ENCODE measurements around the gene ARSI.

Gene ARSI

DNA sequence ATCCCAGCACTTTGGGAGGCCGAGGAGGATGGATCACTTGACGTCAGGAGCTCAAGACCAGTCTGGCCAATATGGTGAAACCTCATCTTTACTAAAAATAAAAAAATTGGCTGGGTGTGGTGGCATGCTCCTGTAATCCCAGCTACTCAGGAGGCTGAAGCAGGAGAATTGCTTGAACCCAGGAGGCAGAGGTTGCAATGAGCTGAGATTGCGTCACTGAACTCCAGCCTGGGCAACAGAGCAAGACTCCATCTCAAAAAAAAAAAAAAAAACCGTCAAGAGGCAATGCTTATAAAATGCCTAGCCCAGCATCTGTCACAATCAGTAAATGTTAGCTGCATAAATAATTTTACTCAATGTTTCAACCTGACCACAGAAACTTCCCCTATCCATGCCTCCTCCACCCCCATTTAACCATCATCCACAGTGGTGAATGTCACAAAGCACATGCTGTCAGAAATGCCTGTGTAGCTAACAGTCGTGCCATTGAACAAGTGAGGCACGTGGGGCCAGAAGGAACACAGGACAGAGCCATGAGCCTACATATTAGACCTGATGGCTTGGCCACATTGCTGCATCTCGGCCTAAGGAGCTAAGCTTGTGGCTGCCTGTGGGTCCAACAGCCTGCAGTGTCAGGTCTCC is 38.0 kb upstream of the ARSI start:
- Histone ChIP-seq H3K9ac (ENCODE audit: low read depth, low read length) (no peak overlapping the region), H3K9me3 (ENCODE audit: insufficient read depth, low read depth, low read length) (no peaks in the 10 kb centered on the region), H3K27ac (ENCODE audit: low read length) (no peak overlapping the region), H3K27me3 (ENCODE audit: insufficient read depth, low read length) (no peaks in the 10 kb centered on the region), H3K4me3 (ENCODE audit: low read length) (no peak overlapping the region), H3K36me3 (ENCODE audit: insufficient read depth, low read depth, low read length) (no peaks in the 10 kb centered on the region), H3K4me1 (ENCODE audit: insufficient read depth, low read length) (no peaks in the 10 kb centered on the region)

DNA sequence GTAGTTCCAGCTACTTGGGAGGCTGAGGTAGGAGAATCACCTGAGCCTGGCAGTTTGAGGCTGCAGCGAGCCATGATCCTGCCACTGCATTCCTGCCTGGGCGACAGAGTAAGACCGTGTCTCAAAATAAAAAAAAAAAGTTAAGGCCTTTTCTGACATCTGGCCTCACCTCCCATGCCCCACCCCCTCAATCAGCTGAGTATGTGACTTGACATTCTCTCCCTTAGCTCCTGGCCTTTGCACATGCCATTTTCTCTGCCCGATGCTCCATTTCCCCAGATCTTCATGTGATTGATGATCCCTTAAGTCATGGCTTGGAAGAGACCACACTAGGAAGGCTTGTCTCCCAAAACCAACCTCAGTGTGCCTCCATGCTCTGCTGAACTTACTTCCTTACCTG is 37.1 kb upstream of the ARSI start:
- Histone ChIP-seq H3K27ac (ENCODE audit: low read length) (no peak overlapping the region), H3K9me3 (ENCODE audit: insufficient read depth, low read depth, low read length) (no peaks in the 10 kb centered on the region), H3K4me1 (ENCODE audit: insufficient read depth, low read length) (no peaks in the 10 kb centered on the region), H3K9ac (ENCODE audit: low read depth, low read length) (no peak overlapping the region), H3K27me3 (ENCODE audit: insufficient read depth, low read length) (no peaks in the 10 kb centered on the region), H3K4me3 (ENCODE audit: low read length) (no peak overlapping the region), H3K36me3 (ENCODE audit: insufficient read depth, low read depth, low read length) (no peaks in the 10 kb centered on the region)

GRCh38 chr5:150339165-150339564 is 36.5 kb upstream of the ARSI start:
- H3K36me3 ChIP-seq (ENCODE audit: insufficient read depth, low read depth, low read length): no peaks in the 10 kb centered on the region
- no peak overlapping the region for H3K27ac ChIP-seq (ENCODE audit: low read length)
- H3K4me1 ChIP-seq (ENCODE audit: insufficient read depth, low read length): no peaks in the 10 kb centered on the region
- H3K27me3 ChIP-seq (ENCODE audit: insufficient read depth, low read length): no peaks in the 10 kb centered on the region
- no peak overlapping the region for H3K9ac ChIP-seq (ENCODE audit: low read depth, low read length)
- no peaks in the 10 kb centered on the region for H3K9me3 ChIP-seq (ENCODE audit: insufficient read depth, low read depth, low read length)
- no peak overlapping the region for H3K4me3 ChIP-seq (ENCODE audit: low read length)

GRCh38 chr5:150338546-150338945 is 35.8 kb upstream of the ARSI start:
- Histone ChIP-seq H3K4me1 (ENCODE audit: insufficient read depth, low read length) (no peaks in the 10 kb centered on the region), H3K4me3 (ENCODE audit: low read length) (no peak overlapping the region), H3K27ac (ENCODE audit: low read length) (no peak overlapping the region), H3K27me3 (ENCODE audit: insufficient read depth, low read length) (no peaks in the 10 kb centered on the region), H3K9ac (ENCODE audit: low read depth, low read length) (no peak overlapping the region), H3K9me3 (ENCODE audit: insufficient read depth, low read depth, low read length) (no peaks in the 10 kb centered on the region), H3K36me3 (ENCODE audit: insufficient read depth, low read depth, low read length) (no peaks in the 10 kb centered on the region)

GRCh38 chr5:150335778-150336177 is 33.1 kb upstream of the ARSI start:
- Histone ChIP-seq H3K36me3 (ENCODE audit: insufficient read depth, low read depth, low read length) (no peaks in the 10 kb centered on the region), H3K9ac (ENCODE audit: low read depth, low read length) (no peak overlapping the region), H3K4me1 (ENCODE audit: insufficient read depth, low read length) (no peaks in the 10 kb centered on the region), H3K27me3 (ENCODE audit: insufficient read depth, low read length) (no peaks in the 10 kb centered on the region), H3K9me3 (ENCODE audit: insufficient read depth, low read depth, low read length) (no peaks in the 10 kb centered on the region), H3K4me3 (ENCODE audit: low read length) (no peak overlapping the region), H3K27ac (ENCODE audit: low read length) (no peak overlapping the region)

DNA sequence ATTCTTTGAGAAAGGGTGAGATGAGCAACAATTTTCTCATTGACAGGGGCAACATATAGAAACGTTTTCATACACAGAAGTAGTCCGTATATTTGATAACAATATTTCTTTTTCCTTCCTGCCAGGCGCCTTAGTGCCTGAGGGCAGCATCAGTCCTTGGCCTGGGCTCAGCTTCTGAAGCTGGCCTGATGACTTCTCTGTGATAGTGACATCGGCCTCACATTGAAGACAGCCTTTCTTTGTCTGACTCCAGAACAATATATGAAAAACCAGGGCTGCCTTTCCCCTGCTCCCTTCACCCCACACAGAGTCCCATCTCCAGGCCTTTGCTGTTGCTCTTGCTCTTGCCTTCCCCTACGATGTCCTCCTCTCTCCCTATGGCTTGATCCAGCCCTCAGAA is 30.7 kb upstream of the ARSI start:
- Histone ChIP-seq H3K4me3 (ENCODE audit: low read length) (no peak overlapping the region), H3K4me1 (ENCODE audit: insufficient read depth, low read length) (no peaks in the 10 kb centered on the region), H3K36me3 (ENCODE audit: insufficient read depth, low read depth, low read length) (no peaks in the 10 kb centered on the region), H3K9ac (ENCODE audit: low read depth, low read length) (no peak overlapping the region), H3K27ac (ENCODE audit: low read length) (no peak overlapping the region), H3K9me3 (ENCODE audit: insufficient read depth, low read depth, low read length) (no peaks in the 10 kb centered on the region), H3K27me3 (ENCODE audit: insufficient read depth, low read length) (no peaks in the 10 kb centered on the region)

- Histone ChIP-seq H3K27ac (ENCODE audit: low read length) (no peak overlapping the region), H3K36me3 (ENCODE audit: insufficient read depth, low read depth, low read length) (no peaks in the 10 kb centered on the region), H3K4me3 (ENCODE audit: low read length) (no peak overlapping the region), H3K27me3 (ENCODE audit: insufficient read depth, low read length) (no peaks in the 10 kb centered on the region), H3K9me3 (ENCODE audit: insufficient read depth, low read depth, low read length) (no peaks in the 10 kb centered on the region), H3K9ac (ENCODE audit: low read depth, low read length) (no peak overlapping the region), H3K4me1 (ENCODE audit: insufficient read depth, low read length) (no peaks in the 10 kb centered on the region)
These were observed 27.5 kb upstream of the ARSI start for GRCh38 chr5:150329881-150330876.

DNA sequence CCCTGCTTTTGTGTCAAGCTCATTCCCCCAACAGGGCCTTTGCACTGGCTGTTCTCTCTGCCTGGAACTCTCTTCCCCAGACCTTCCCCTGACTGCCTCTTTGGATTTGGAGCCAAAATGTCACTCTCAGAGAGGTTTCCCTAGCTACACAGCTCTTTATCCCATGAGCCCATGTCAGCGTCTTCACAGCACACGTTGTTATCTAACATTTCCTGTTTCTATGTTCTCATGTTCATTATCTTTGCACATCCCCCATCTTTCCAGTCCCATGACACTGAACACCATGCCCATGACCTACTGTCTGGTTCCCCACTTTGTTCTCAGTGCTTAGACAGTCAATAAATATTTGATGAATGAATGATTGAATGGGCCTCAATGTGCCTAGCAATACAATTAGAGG is 26.3 kb upstream of the ARSI start:
- H3K9ac ChIP-seq (ENCODE audit: low read depth, low read length): no peak overlapping the region
- H3K36me3 ChIP-seq (ENCODE audit: insufficient read depth, low read depth, low read length): no peaks in the 10 kb centered on the region
- no peak overlapping the region for H3K4me3 ChIP-seq (ENCODE audit: low read length)
- H3K27ac ChIP-seq (ENCODE audit: low read length): no peak overlapping the region
- H3K4me1 ChIP-seq (ENCODE audit: insufficient read depth, low read length): no peaks in the 10 kb centered on the region
- H3K9me3 ChIP-seq (ENCODE audit: insufficient read depth, low read depth, low read length): no peaks in the 10 kb centered on the region
- no peaks in the 10 kb centered on the region for H3K27me3 ChIP-seq (ENCODE audit: insufficient read depth, low read length)

DNA sequence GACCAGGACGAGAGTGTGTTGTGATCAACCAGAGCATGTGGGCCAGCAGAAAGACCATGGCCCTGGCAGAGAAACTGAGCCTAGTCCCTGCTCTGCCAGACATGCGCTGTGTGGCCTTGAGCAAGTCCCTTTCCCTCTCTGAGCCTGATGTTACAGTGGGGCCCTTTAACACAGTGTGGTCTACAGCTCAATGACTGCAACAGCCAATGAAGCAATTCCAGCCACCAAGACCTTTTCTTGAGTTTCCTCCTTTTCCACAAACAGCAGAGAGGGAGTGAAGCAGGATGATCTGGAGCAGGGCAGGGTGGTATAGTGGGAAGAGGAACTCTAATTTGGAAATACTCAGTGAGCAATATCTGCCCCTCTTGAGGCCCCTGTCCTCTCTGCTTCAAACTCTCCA is 25.8 kb upstream of the ARSI start:
- H3K9ac ChIP-seq (ENCODE audit: low read depth, low read length): no peak overlapping the region
- H3K4me1 ChIP-seq (ENCODE audit: insufficient read depth, low read length): no peaks in the 10 kb centered on the region

GRCh38 chr5:150327139-150327538 is 24.4 kb upstream of the ARSI start:
- Histone ChIP-seq H3K4me1 (ENCODE audit: insufficient read depth, low read length) (no peaks in the 10 kb centered on the region), H3K27me3 (ENCODE audit: insufficient read depth, low read length) (no peaks in the 10 kb centered on the region), H3K4me3 (ENCODE audit: low read length) (no peak overlapping the region), H3K9me3 (ENCODE audit: insufficient read depth, low read depth, low read length) (no peaks in the 10 kb centered on the region), H3K9ac (ENCODE audit: low read depth, low read length) (no peak overlapping the region), H3K27ac (ENCODE audit: low read length) (no peak overlapping the region), H3K36me3 (ENCODE audit: insufficient read depth, low read depth, low read length) (no peaks in the 10 kb centered on the region)

More for the DNA sequence above, 25.8 kb upstream of the ARSI start:
- Histone ChIP-seq H3K27ac (ENCODE audit: low read length) (no peak overlapping the region), H3K9me3 (ENCODE audit: insufficient read depth, low read depth, low read length) (no peaks in the 10 kb centered on the region), H3K27me3 (ENCODE audit: insufficient read depth, low read length) (no peaks in the 10 kb centered on the region), H3K4me3 (ENCODE audit: low read length) (no peak overlapping the region), H3K36me3 (ENCODE audit: insufficient read depth, low read depth, low read length) (no peaks in the 10 kb centered on the region)

GRCh38 chr5:150326707-150327106 is 24.0 kb upstream of the ARSI start:
- H3K4me1 ChIP-seq (ENCODE audit: insufficient read depth, low read length): no peaks in the 10 kb centered on the region
- H3K9ac ChIP-seq (ENCODE audit: low read depth, low read length): no peak overlapping the region
- H3K36me3 ChIP-seq (ENCODE audit: insufficient read depth, low read depth, low read length): no peaks in the 10 kb centered on the region
- H3K9me3 ChIP-seq (ENCODE audit: insufficient read depth, low read depth, low read length): no peaks in the 10 kb centered on the region
- no peak overlapping the region for H3K4me3 ChIP-seq (ENCODE audit: low read length)
- no peak overlapping the region for H3K27ac ChIP-seq (ENCODE audit: low read length)
- H3K27me3 ChIP-seq (ENCODE audit: insufficient read depth, low read length): no peaks in the 10 kb centered on the region

DNA sequence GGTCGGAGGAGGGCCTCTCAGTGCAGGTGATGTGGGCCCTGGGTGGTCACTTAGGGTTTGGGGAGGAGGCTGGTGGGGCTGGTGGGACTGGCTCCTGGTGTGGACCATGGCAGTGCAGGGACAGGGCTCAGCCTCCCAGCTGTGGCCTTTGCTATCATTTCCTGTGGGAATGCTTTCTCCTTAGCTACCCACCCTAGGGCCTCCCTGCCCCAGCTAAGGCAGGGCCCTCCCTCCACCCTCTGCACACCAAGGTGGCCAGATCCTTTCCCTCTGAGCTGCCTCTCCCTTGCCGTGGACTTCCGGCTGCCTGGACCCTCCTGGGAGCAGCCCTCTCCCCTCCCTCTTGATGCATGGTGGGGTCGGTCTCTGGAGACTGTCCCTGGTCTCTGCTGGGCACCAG is 22.7 kb upstream of the ARSI start:
- H3K9ac ChIP-seq (ENCODE audit: low read depth, low read length): no peak overlapping the region

More for the DNA sequence above, 22.7 kb upstream of the ARSI start:
- H3K4me3 ChIP-seq (ENCODE audit: low read length): no peak overlapping the region
- H3K27ac ChIP-seq (ENCODE audit: low read length): no peak overlapping the region
- no peaks in the 10 kb centered on the region for H3K4me1 ChIP-seq (ENCODE audit: insufficient read depth, low read length)
- H3K27me3 ChIP-seq (ENCODE audit: insufficient read depth, low read length): no peaks in the 10 kb centered on the region
- no peaks in the 10 kb centered on the region for H3K36me3 ChIP-seq (ENCODE audit: insufficient read depth, low read depth, low read length)
- H3K9me3 ChIP-seq (ENCODE audit: insufficient read depth, low read depth, low read length): no peaks in the 10 kb centered on the region
